IPS-NIHi7 (cell line): Measurements from ENCODE around the gene DDIT4.
A peak's percentile ranks its signal among the peaks of the same experiment; 100 is the strongest.
"Not testable (repeated sequence)": the region's sequence is repeated elsewhere in the genome, so short reads cannot be mapped to it uniquely, and the experiment has no call there.

Experiments used
- DNase-seq: peaks from one replicate; pipeline ENCODE4 v3.0.0; 2012; ENCODE audit warnings: mixed read lengths; ENCODE audit errors: extremely low spot score

Gene DDIT4

GRCh38 chr10:72267381-72267780 is 6.3 kb upstream of the DDIT4 start:
- peak; percentile 15 for DNase-seq

GRCh38 chr10:72267819-72268399 is 5.8 kb upstream of the DDIT4 start:
- DNase-seq = peak; percentile 11

- DNase-seq = not testable (repeated sequence)
These were observed 5.1 kb upstream of the DDIT4 start for GRCh38 chr10:72268475-72269200.

GRCh38 chr10:72270607-72271281 is 3.0 kb upstream of the DDIT4 start:
- no peak for DNase-seq

GRCh38 chr10:72272689-72273409 is 875 bp upstream of the DDIT4 start:
- peak; percentile 86 for DNase-seq

- DNase-seq = no peak
These were observed 547 bp downstream of the DDIT4 start for GRCh38 chr10:72274213-72274729.

GRCh38 chr10:72274730-72275350 is 1.1 kb downstream of the DDIT4 start:
- peak; percentile 71 for DNase-seq

GRCh38 chr10:72275351-72276012 is 1.8 kb downstream of the DDIT4 start:
- DNase-seq = peak; percentile 7

- peak; percentile 6 for DNase-seq
These were observed 2.3 kb downstream of the DDIT4 start for GRCh38 chr10:72276013-72276387.

- peak; percentile 8 for DNase-seq
These were observed 3.0 kb downstream of the DDIT4 start for GRCh38 chr10:72276421-72277339.

GRCh38 chr10:72277340-72277995 is 3.7 kb downstream of the DDIT4 start:
- peak; percentile 3 for DNase-seq

- DNase-seq = no peak
These were observed 4.4 kb downstream of the DDIT4 start for GRCh38 chr10:72277996-72278667.

GRCh38 chr10:72278668-72279393 is 5.1 kb downstream of the DDIT4 start:
- DNase-seq = no peak

- DNase-seq = not testable (repeated sequence)
These were observed 5.9 kb downstream of the DDIT4 start for GRCh38 chr10:72279587-72279986.

GRCh38 chr10:72283131-72283530 is 9.4 kb downstream of the DDIT4 start:
- no peak for DNase-seq

GRCh38 chr10:72285972-72286521 is 12.3 kb downstream of the DDIT4 start:
- no peak for DNase-seq

- DNase-seq = no peak
These were observed 17.4 kb downstream of the DDIT4 start for GRCh38 chr10:72291019-72291532.
